T-helper 1 cell (primary cell): ENCODE results near the gene C15orf40.
A peak's percentile ranks its signal among the peaks of the same experiment; 100 is the strongest.

Experiments used
- DNase-seq, 5 donors: peaks; one replicate each; pipeline ENCODE4 v3.0.0-alpha.2; 2012 to 2020

The C15orf40 gene

DNA sequence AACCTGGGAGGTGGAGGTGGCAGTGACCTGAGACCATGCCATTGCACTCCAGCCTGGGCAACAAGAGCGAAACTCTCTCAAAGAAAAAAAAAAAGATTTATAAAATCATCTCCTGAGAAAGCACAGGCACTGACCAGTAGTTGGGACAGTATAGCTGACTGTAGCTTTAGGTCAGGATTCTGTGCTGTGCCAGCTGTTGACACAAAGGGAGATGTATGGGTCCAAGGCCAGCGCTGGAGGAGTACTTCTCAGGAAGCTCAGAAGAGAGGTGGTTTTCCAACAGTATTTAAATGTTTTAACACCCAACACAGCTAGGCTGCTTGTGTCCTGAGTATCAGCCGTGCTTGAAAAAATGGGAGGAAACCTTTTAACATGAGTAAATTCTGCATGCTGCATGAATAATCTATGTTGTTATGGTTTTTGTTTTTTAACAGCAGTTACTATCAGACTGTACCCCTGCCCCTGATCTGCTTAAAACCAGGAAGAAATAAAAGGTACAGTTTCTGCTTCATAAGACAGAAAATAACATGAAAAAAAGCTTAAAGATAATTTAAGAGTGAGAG is 18.9 kb downstream of the C15orf40 start:
- no peak for DNase-seq

DNA sequence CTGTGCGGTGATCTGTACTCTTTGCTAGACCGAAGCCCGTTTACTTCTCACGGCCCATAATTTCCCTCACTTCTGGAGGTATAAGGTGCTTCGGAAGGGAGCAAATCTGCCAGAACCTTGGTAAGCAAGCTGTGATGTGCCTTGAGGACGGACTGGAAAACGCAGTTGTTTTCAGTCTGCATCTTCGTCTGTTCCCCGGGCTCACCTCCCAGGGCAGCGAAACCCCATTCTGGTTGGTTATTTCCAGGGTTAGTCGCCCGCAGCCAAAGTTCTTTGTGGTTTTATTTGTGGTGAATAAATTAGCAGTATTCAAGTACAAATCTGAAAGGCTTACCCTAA is 25.0 kb downstream of the C15orf40 start:
- DNase-seq: peak in 3 of 5 donors; percentile 12 to 19 (median 14)

DNA sequence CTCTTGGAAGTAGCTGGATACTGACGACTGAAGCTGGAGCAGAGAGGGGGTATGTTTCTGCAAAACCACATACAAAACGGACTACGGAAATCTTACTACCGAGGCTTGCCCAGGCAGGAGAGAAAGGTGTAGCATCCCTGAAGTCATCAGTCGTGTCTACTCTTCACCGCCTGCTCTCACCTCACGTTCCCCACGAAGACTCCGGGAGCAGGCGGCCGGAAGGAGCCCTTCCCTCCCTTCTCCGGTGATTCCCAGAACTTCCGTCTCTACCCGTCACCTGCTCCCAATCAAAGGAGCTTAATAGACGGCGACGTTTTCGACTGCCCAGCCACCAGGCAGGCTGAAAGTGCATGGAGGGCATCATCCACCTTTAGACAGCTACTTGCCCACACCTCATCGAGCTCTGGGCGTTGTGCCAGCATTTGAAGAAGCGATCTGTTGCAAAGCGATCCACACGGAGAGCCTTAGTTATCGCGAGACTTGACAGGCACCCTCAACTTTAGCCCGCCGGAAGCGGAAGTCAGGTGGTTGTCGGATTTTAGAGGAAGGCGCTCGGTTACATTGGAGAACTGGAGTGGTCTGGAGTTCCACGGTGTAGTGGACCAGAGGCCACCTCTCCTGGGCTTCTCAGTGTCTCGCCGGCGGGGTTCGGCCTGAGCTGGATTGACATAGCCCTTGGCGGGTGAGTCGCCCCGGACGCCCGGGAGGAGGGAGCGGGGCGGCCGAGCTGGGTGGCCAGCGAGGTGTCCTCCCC is 25.6 kb downstream of the C15orf40 start, which contains the start of gene RAMAC:
Gene RAMAC (plus strand): TSS at position 523 of the 754 bp plus-strand sequence. CDS start 2,809 bp downstream, outside the sequence.
- DNase-seq: peak; percentile 83 to 93 (median 91)

DNA sequence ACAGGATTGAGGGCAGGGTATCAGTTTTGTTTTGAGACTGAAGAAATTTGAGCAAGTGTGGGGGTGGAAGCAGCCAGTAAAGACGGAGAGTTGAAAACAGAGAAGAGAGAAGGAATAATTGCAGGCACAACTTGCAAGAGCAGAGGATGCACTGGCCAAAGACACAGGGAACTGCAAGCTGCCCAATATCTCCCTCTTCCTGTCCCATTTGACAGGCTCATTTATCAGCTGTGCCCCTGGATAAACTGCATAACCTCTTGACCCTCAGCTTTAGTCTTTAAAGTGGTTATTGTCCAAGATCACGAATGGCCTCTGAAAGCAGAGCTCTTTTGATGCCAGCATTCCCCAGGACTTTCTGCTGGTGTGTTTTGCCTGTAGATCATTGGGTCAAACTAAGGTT is 30.5 kb downstream of the C15orf40 start:
- no peak for DNase-seq

DNA sequence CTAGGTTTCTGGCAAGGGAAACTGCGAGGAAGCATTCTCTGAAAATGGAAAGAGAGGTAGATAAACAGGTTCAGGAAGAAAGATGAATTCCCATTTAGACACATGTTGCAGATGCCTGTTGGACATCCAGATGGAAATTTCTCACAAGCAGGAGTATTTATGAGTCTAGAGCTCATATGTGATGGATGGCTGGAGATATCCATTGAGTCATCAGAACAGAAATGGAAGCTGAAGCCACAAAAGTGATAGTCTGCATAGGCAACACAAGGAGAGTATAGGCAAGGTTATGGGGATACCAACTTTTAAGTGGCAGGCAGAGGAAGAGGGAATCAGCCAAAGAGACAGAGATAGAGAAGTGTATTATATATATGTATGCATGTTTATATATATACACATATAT is 31.7 kb downstream of the C15orf40 start:
- no peak for DNase-seq

DNA sequence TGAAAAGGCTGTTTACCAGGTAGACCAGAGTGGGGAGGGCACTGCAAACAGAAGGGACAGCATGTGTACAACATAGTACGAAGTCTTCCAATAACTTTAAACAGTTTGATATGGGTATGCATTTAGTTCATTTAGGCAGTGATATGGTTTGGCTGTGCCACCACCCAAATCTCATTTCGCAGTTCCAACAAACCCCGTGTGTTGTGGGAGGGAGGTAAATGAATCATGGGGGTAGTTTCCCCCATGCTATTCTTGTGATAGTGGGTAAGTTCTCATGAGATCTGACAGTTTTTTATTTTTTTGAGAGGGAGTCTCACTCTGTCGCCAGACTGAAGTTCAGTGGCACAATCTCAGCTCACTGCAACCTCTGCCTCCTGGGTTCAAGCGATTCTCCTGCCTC is 33.0 kb downstream of the C15orf40 start:
- no peak for DNase-seq

DNA sequence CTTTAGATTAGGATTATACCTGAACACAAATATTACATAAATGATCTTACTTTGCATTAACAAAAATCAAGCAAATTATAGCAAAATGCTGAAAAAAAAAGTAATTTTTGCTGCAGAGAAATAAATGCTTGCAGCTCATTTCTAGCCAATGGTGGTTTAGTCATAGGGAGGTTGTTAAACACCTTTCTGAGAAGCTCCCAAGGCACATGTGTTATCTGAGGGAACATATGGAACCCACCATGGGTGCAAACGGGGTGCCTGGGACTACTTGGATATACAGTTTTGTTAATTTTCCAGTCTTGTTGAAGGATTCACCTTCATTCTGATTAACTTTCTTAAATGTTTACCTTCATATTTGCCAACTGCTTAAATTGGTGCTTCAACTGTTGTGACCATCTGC is 34.4 kb downstream of the C15orf40 start:
- DNase-seq: no peak

DNA sequence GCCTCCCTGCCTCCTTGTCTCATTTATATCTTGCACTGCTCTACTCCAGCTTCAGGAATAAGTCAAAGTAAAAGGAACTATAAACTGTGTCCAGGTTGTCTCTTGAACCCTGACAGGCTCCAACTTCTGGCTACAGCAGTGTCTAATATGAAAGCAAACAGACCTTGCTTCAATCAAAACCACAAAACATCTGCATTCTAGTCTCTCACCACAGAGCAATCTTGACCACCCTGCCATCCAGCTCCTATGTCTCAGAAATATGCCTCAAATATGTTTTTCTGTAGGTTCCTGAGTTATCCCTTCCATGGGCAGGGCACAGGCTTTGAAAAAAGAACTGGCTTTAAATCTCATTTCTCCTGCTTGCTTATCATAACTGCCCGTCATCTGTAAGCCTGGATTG is 38.4 kb downstream of the C15orf40 start:
- no peak for DNase-seq

DNA sequence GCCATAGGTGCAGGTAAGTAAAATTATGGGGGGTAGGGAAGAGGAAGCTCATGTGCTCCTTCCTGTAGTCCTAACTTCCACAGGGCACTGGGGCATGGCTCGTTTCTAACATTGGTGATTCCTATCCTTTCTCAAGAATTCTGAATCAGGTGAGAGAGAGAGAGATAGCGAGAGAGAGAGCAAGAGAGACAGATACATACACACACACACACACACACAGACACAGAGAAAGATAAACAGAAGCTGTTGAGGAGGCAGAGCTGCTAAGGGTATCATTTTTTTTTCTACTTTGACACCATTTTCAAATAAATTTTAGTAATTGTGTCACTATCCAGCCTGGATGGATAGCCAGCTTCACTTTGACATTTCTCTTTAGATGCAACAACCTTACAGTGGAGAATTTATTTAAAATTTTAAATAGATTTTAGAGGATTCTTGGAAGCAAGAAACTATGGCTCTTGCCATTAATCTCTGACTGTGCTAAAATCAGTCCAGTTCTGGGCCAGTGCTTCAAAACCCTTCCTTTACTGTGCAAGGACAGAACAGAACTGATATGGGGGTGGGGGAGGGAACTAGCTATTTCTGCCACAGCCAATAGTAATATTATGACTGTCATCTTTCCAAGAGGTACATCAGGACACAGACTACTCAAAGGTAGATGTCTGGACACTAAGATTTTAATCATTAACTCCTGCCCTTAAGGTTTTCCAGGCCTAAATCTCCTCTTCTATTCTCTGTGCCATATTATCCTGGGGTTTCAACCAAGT is 40.0 kb downstream of the C15orf40 start:
- DNase-seq: no peak

DNA sequence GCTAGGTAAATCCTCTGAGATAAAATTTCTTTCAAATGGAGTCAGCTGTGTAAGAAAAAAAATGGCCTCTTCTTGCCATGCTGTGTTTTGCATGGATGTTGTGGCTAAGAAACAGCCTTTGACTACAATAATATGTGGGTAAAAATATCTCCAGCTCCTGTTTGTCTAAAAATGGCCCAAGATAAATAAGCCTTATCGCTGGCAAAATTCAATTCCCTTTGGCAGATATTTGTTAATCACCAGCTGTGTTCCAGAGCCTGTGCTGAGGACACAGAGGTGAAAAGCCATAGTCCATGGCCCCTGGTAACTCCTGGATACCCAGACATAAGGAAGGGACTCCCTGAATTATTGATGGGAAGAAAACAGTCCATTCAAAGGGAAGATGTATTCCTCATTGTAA is 40.7 kb downstream of the C15orf40 start:
- DNase-seq: no peak

DNA sequence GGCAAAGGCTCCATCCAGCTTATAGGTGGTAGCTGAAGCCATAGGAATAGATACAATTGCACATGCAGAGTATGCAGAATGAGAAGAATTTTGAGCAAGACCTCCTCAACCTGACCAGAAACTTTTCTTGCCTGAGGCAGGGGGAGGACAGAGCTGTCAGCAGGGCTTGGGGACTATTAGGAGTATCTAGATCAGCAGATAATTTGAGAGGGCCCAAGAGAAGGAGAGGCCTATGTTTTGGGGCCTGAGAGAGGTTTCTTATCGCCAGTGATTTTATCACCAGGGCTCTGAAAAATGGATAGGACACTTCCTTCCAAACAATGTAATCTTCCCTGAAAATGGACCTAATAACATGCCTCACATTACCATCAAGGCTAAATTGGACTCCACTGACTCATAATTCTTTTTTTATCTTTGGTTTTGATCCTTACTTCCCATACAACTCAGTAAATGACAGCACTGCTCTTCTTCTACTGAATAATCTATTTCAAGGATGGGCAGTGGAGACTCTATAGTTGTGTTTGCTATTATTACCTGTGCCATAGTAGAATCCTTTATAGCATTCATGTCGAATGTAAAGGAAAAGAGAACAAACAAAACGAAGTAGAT is 41.3 kb downstream of the C15orf40 start:
- DNase-seq: no peak

DNA sequence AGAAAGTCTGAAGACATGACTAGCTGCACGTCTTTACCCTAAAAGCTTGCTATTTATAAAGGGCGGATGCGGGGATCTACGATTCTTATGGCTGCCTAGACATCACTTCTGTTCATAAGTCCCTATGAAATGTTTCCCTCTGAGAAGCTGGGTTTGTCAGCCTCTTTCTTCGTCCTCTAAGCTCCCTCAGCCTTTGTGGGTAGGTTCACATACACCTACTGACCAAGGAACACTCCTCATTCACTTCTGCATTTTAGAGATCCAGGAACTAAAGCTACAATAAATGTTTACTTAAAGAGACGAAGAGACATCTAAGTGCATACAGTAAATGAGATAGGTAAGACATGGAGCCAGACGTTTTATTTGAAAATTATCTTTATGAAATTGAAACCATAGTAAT is 42.1 kb downstream of the C15orf40 start:
- no peak for DNase-seq

DNA sequence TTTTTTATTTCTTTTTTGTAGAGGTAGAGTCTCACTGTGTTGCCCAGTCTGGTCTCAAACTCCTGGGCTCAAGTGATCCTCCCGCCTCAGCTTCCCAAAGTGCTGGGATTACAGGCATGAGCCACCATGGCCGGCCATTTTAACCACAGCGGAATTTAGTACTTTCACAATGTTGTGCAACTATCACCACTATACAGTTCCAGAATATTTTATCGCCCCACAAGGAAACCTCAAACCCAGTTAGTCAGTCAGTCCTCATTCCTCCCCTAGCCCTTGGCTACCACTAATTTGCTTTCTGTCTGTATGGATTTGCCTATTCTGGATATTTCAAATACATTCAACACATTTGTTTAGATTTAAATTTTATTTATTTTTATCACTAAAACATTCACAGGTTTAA is 43.4 kb downstream of the C15orf40 start:
- no peak for DNase-seq

DNA sequence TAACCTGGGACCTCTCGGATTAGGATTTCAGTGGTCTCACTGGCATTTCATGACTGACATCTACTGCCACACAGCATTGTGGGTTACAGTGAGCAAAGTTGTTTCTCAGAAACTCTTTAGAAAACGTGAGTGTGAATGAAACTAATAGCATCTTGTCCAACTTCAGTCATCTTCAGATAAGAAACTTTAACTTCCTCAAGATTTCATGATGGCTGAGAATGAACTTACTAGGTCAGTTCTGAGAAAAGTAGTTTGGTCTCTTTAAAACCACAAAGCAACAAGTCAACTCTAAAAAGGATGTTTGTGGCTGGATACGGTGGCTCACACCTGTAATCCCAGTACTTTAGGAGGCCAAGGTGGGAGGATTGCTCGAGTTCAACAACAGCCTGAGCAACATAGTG is 44.8 kb downstream of the C15orf40 start:
- DNase-seq: peak in 1 of 5 donors; percentile 81

DNA sequence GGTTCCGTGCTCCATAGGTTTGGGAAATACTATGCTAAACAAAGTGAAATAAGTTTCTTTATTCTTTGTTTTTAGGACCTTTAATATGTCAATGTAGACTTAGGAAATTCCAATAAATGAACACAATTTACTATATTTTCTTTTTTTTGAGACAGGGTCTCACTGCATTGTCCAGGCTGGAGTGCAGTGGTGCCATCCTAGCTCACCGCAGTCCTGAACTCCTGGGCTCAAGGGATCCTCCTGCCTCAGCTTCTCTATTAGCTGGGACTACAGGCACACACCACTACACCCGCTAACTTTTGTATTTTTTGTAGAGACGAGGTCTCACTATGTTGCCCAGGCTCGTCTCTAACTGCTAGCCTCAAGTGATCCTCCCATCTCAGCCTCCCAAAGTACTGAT is 46.5 kb downstream of the C15orf40 start:
- no peak for DNase-seq

DNA sequence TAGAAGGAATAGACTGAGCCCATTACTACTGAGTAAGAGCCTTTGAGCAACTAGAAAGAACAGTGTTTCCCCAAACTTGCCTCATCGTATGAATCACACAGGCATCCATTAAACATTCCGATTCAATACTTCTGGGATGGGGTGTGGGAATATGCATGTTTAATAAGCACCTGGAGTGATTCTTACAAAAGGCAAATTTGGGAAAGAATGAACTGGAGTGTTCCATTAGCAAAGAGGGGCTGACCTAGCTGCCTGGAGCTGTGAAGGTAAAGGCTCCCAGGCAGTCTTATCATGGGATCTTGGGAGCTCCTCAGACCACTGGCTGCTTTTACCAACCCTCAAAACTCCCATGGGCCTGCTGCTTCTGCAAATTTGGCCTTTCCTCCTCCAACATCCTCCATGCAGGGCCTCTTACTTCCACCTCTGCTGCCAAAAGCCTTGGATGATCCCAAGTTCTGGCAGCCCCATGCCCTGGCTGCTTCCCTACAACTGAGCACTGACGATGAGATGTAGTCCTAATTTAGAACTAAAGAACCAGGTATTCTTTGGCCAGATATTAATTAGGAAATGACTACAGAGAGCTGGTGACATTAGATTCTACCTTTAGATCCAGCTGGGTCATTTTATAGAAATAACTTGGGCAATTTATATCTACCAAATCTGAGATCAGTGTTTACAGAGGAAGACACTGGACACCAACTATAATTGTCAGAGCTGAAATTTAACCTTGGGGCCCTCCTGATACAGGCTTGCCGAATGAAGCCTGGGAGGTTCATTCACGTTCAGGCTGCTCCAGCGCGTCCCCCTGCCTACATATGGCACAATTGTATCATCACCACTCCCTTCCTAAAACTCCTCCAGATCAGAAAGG is 47.7 kb downstream of the C15orf40 start:
- no peak for DNase-seq

DNA sequence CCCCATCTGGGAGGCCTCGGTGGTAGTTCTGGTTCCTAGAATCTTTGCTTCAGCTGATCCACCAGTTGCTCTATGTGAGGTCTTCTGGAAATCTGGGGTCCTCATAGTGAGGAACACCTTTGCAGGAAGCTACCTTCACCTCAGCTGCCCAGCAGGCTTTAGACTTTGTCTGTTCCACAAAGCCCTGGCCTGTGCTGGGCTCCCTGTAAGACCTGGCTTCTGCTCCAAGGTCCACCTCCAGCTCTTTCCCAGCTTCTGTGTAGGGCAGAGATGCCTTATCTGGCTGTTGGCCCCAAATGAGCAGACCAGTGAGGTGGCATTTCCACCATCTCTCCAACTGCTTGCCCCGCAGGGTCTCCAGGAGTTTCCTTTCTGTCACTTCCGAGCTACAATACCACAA is 50.7 kb downstream of the C15orf40 start:
- DNase-seq: no peak

DNA sequence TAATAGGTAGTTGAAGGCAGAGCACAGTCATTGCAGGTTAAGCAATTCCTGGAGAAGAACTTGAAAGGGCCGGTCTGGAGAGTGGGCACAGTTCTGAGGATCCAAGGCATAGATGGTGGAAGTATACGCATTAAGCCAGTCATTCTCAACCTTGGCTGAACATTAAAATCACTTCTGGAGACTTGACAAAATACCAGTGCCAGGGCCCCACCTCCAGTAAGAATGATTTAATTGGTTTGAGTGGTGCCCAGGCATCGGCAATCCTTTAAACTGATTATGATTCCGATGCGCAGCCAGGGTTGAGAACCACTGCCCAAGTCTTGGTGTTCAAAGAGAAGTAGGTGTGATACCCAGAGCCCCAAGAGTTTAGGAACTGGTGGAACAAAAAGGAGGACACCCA is 52.0 kb downstream of the C15orf40 start:
- no peak for DNase-seq

DNA sequence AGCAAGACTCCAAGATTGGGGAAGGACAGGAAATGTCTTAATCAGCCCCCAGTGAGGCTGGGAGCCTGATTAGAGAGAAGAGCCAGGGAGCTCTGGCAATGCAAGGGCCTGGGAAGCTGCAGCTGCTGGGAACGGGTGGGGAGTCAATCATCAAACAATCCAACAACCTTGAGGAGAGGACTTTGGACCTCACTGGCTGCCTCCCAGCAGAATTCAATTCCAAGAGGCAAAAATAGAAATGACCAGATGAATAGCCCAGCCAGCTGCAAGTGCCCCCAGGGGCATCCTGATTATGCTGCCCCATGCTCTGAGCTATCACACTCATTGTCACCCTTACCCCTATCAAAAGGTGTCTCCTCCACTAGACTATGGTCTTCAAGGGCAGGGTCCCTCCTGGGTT is 52.8 kb downstream of the C15orf40 start:
- no peak for DNase-seq

DNA sequence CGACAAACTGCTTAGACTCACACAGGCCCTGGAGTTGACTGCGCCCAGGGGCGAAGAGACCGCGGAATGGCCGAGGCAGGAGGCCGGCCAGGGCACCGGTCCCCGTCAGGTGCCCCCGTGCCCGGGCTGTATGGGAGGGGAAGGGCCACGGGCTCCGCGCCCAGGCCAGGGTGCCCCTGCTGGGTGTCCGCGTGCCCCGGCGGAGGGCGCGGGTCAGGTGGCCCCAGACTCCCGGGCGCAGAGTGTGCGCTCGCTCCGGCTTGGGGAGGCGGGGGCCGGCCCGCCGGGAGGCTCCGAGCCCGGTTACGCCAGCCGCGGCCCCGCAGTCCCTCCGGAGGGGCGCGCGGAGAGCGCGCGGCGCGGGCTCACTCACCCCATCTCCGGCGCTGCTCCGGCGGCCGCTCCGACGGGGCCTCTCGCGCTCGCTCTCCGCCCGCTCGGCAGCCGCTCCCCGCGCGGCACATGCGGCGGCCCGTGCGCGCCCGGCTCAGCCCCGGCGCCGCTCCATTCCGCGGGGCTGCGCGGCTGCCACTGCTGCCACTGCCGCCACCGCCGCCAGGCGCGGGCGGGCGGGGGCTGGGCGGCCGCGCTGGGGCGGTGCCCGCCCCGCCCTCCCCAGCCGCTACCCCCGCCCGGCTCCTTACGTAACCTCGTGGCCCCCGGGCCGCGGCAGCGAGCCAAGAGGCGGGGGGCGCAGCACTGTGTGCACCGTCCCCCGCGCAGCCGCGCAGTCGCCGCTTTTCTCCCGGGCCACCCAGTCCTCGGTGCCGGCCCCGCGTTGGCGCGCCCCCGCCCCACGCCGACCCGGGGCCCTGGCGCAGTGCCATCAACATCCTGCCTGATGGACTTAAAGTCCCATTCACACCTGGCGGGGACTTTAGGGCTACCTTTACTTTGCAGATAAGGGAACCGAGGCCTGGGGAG is 59.0 kb downstream of the C15orf40 start, which contains the start of gene HOMER2:
Gene HOMER2 (minus strand): TSS at position 563 of the 924 bp plus-strand sequence. CDS start 185 bp downstream, at position 378.
- DNase-seq: no peak

DNA sequence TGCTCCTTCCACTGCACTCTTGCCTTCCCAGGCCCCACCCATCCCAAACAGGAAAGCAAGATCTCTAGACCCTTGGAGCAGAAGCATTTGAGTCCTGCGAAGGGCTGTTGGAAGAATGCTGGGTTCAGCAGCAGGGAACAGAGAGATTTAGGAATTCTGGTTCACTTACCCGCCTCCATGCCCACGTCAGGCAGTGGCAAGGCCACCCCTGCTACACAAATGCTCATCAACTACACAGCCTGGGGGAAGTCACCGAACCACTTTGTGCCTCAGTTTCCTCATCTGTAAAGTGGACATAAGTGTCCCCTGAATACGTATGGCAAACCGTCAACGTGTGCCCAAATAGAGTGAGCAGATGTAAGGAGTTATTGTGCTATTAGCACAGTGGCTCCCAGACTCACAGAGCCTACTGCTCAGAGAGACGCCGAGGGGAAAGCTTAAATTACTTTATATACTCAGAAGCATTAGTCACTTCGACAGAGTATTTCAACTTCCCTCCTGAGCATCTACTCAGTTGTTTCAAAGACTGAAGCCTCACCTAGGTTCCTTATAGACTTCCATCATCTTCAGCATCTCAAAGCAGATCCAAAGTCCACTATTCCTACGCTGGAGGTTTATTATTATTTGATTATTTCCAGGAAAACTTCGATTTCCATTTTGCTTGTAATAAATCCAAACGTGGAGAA is 59.8 kb downstream of the C15orf40 start:
- DNase-seq: no peak
